K562 (cell line): Measurements from ENCODE around the gene NMT1. TPM values are rescaled to one million over a fixed set of nuclear protein-coding genes. Genes with fewer than 3 reads are reported as not detected.

Source experiments
- BRD9 ChIP-seq: fragments of 450-650 bp; IDR thresholded peaks from 2 replicates; pipeline ENCODE4 v1.6.1; 2018; ENCODE audit warnings: low read depth; ENCODE audit not compliant: partially characterized antibody
- CBX3 ChIP-seq, 2 experiments: IDR thresholded peaks; 1 replicate in 1 of 2; 2 replicates in 1 of 2; pipeline ENCODE4 v1.6.1; 2012; ENCODE audit warnings: inconsistent platforms in 2 of 2, low read length in 2 of 2, borderline replicate concordance in 1 of 2, control low read depth in 1 of 2
- EHMT2 ChIP-seq: fragments of 450-650 bp; IDR thresholded peaks from 2 replicates; pipeline ENCODE4 v1.6.1; 2018; ENCODE audit warnings: antibody characterized with exemption
- ERF ChIP-seq: fragments of 450-650 bp; formaldehyde crosslinking; IDR thresholded peaks from 2 replicates; pipeline ENCODE4 v1.4.0; 2020; ENCODE audit warnings: mild to moderate bottlenecking, mixed read lengths
- ETS2 ChIP-seq: IDR thresholded peaks from 2 replicates; pipeline ENCODE4 v1.6.1; 2016; ENCODE audit warnings: borderline replicate concordance, missing genetic modification characterization, mild to moderate bottlenecking, moderate library complexity, missing compliant biosample characterization; ENCODE audit not compliant: poor library complexity, severe bottlenecking
- FOS ChIP-seq: IDR thresholded peaks from 3 replicates; pipeline ENCODE4 v1.6.1; 2011; ENCODE audit not compliant: insufficient read length; ENCODE audit errors: extremely low read depth
- HDAC1 ChIP-seq, 2 experiments: fragments of 450-650 bp; IDR thresholded peaks; 2 replicates each; pipeline ENCODE4 v1.6.1; 2016 to 2017; ENCODE audit warnings: inconsistent platforms in 1 of 2, mild to moderate bottlenecking in 1 of 2, moderate library complexity in 1 of 2
- ILF3 ChIP-seq: fragments of 450-650 bp; IDR thresholded peaks from 2 replicates; pipeline ENCODE4 v1.6.1; 2018; ENCODE audit warnings: antibody characterized with exemption, mild to moderate bottlenecking, moderate library complexity, borderline replicate concordance
- KLF6 ChIP-seq: fragments of 250-450 bp; sonication (Bioruptor Pico); IDR thresholded peaks from 2 replicates; pipeline ENCODE4 v1.4.0; 2020; ENCODE audit warnings: mild to moderate bottlenecking, moderate library complexity, borderline replicate concordance
- SRF ChIP-seq, 2 experiments: fragments of 250-450, 450-650 bp in 1 of 2; sonication (Bioruptor Pico) in 1 of 2; sonication (generic) in 1 of 2; formaldehyde crosslinking; IDR thresholded peaks; 2 replicates each; pipeline versions ENCODE4 v1.5.0 to v1.5.1; 2020 to 2022; ENCODE audit warnings: mild to moderate bottlenecking in 1 of 2, missing genetic modification reagents in 1 of 2
- ZNF668 ChIP-seq: fragments of 250-450 bp; sonication (Bioruptor Pico); IDR thresholded peaks from 2 replicates; pipeline ENCODE4 v1.8.0; 2022; ENCODE audit warnings: mild to moderate bottlenecking, inconsistent platforms
- ZNF785 ChIP-seq: fragments of 250-450 bp; sonication (Bioruptor Pico); IDR thresholded peaks from 2 replicates; pipeline ENCODE4 v1.4.0; 2020; ENCODE audit warnings: mild to moderate bottlenecking
- polyA plus RNA-seq, 8 experiments: library from polyadenylated mRNA; depleted of rRNA in 4 of 8; stranded (reverse) in 5 of 8; unstranded in 3 of 8; fragments of >200 nt; fragmentation: Nextera tagmentation in 2 of 8; fragmentation: Illumina TruSeq in 1 of 8; extraction: Ambion mirVana in 2 of 8; extraction: Trizol in 1 of 8; gene quantifications; 2 replicates each; pipeline versions ENCODE4 v1.2.1 to v1.2.3, GENCODE V29; 2011 to 2014; ENCODE audit warnings: inconsistent platforms in 1 of 8, missing spikeins in 1 of 8
- total RNA-seq, 7 experiments: library from RNA; depleted of rRNA in 6 of 7; stranded (reverse); fragments of >200 nt in 6 of 7; fragmentation: Illumina TruSeq in 2 of 7; extraction: Trizol in 2 of 7; gene quantifications; 2 replicates each; pipeline versions ENCODE4 v1.2.1 to v1.2.3, GENCODE V29; 2011 to 2021; ENCODE audit warnings: low replicate concordance in 1 of 7
- TF ChIP-seq, protein P1 (sequence below): fragments of 450-650 bp; IDR thresholded peaks from 2 replicates; pipeline ENCODE4 v1.6.1; 2018; ENCODE audit not compliant: partially characterized antibody
- TF ChIP-seq, protein P2 (sequence below): sonication (generic); IDR thresholded peaks from 2 replicates; pipeline ENCODE4 v1.6.1; 2016
- TF ChIP-seq, protein P3 (sequence below): fragments of 450-650 bp; formaldehyde crosslinking; IDR thresholded peaks from 2 replicates; pipeline ENCODE4 v1.4.0; 2020; ENCODE audit warnings: mild to moderate bottlenecking

NMT1 gene
- total and polyA plus RNA-seq, 9 of the 15 experiments (the other 6 are each of a cell fraction or from before 2014, with no cell fraction given) = 86.7 to 569 (median 213) TPM

DNA sequence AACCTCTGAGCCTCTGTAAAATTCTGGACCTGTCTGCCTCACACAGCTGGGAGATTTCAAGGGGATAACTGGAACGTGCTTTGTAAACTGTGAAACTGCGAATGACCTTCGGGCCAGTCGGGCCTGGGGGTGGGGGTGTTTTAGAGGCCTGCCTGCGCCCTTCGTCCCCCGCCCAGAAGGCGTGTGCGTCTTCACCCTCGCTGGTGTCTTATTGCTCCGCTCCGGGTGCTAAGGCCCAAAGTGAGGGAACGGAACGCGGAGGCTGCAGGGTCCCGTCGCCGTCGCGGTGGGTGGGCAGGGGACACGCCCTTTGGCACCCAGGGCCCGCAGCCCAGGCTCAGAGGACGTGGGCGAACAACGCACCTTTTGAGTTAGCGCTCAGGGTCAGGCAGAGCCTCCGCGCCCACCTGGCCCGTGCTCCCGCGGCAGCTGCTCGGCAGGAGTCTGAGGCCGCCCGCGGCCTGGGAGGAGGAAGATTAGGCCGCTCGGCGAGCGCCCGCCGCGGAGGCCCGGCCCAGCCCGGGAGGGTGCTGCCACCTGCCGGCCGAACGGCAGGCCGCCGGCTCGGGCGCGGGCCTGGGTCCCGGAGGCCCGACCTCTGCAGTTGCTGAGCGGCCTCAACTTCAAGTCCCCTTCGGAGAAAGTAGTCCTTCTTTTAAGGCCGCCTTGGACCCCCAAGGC, 39.4 kb upstream of the NMT1 start (continued):
- TF ChIP-seq, protein P1, sequence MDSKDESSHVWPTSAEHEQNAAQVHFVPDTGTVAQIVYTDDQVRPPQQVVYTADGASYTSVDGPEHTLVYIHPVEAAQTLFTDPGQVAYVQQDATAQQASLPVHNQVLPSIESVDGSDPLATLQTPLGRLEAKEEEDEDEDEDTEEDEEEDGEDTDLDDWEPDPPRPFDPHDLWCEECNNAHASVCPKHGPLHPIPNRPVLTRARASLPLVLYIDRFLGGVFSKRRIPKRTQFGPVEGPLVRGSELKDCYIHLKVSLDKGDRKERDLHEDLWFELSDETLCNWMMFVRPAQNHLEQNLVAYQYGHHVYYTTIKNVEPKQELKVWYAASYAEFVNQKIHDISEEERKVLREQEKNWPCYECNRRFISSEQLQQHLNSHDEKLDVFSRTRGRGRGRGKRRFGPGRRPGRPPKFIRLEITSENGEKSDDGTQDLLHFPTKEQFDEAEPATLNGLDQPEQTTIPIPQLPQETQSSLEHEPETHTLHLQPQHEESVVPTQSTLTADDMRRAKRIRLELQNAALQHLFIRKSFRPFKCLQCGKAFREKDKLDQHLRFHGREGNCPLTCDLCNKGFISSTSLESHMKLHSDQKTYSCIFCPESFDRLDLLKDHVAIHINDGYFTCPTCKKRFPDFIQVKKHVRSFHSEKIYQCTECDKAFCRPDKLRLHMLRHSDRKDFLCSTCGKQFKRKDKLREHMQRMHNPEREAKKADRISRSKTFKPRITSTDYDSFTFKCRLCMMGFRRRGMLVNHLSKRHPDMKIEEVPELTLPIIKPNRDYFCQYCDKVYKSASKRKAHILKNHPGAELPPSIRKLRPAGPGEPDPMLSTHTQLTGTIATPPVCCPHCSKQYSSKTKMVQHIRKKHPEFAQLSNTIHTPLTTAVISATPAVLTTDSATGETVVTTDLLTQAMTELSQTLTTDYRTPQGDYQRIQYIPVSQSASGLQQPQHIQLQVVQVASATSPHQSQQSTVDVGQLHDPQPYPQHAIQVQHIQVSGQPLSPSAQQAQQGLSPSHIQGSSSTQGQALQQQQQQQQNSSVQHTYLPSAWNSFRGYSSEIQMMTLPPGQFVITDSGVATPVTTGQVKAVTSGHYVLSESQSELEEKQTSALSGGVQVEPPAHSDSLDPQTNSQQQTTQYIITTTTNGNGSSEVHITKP = no peak
- TF ChIP-seq SRF (CRISPR knock-in tag; IDR thresholded peaks at IDR 0.05) = 0 out of 4 replicates have a peak, but pooled peaks of 1 of the 2 experiments have one; percentile 53
- TF ChIP-seq CBX3 (IDR thresholded peaks at IDR 0.05; ENCODE audit: borderline replicate concordance in 1 of 2, low read length in 2 of 2) = no peak; a peak in 1 of 3 replicates
- TF ChIP-seq ZNF785 (CRISPR knock-in tag) = no peak
- 0 out of 2 replicates have a peak, but pooled peaks have one; percentile 54 for TF ChIP-seq ILF3
- no peak for TF ChIP-seq FOS
- no peak for TF ChIP-seq EHMT2
- TF ChIP-seq, protein P2, sequence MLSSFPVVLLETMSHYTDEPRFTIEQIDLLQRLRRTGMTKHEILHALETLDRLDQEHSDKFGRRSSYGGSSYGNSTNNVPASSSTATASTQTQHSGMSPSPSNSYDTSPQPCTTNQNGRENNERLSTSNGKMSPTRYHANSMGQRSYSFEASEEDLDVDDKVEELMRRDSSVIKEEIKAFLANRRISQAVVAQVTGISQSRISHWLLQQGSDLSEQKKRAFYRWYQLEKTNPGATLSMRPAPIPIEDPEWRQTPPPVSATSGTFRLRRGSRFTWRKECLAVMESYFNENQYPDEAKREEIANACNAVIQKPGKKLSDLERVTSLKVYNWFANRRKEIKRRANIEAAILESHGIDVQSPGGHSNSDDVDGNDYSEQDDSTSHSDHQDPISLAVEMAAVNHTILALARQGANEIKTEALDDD = no peak
- TF ChIP-seq ETS2 (tag) = no peak
- no peak for TF ChIP-seq BRD9
- TF ChIP-seq, protein P3, sequence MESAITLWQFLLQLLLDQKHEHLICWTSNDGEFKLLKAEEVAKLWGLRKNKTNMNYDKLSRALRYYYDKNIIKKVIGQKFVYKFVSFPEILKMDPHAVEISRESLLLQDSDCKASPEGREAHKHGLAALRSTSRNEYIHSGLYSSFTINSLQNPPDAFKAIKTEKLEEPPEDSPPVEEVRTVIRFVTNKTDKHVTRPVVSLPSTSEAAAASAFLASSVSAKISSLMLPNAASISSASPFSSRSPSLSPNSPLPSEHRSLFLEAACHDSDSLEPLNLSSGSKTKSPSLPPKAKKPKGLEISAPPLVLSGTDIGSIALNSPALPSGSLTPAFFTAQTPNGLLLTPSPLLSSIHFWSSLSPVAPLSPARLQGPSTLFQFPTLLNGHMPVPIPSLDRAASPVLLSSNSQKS (CRISPR knock-in tag) = no peak
- 0 out of 2 replicates have a peak, but pooled peaks have one; percentile 24 for TF ChIP-seq ZNF668 (CRISPR knock-in tag)
- 0 out of 2 replicates have a peak, but pooled peaks have one; percentile 30 for TF ChIP-seq KLF6
- peak; percentile 44; the same call in 1 of the 2 replicates for TF ChIP-seq ERF (CRISPR knock-in tag)
- TF ChIP-seq HDAC1 (IDR thresholded peaks at IDR 0.05) = no peak
